ENCODE data around the gene FAM53C. TPM values are rescaled to one million over a fixed set of nuclear protein-coding genes. Genes with fewer than 3 reads are reported as not detected.

FAM53C gene
- 28.0 and 60.0 TPM in 2 replicates for total RNA-seq (ENCODE audit: low replicate concordance)

DNA sequence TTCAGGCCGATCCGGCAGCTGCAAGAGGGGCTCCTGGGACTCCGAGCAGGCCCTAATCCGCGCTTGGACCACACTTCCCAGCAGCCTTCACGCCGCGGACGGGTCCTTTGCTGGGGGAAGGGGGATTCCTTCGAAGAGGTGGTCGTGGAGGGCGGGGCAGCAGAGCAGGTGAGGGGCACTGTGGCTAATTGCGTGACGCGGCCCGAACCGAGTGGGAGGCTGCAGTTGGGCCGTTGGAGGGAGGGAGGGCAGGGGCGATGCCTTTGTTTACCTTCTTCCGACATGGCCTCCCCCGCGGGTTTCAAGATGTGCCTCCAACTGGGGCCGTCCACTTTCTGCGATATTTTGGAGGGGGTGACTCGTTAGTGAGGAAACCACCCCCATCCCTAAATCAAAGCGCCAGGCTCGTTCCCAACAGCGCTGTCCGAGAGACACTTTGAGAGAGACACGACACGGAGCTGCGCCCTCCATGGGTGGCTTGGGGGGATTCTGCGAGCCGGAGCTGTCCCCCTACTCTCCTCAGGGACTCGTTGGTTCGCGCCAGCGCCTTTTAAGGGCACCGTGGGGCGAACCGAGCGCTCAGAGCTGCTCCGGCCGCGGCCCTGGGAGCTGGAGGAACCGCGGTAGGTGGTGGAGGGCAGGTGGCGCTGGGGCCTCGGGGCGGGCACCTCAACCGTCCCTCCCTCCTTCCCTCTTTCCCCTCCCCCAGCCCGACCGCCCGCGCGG is at the start of gene FAM53C:
Gene FAM53C (plus strand): TSS at position 582 of the 726 bp plus-strand sequence. CDS start 3,070 bp downstream, outside the sequence.

DNA sequence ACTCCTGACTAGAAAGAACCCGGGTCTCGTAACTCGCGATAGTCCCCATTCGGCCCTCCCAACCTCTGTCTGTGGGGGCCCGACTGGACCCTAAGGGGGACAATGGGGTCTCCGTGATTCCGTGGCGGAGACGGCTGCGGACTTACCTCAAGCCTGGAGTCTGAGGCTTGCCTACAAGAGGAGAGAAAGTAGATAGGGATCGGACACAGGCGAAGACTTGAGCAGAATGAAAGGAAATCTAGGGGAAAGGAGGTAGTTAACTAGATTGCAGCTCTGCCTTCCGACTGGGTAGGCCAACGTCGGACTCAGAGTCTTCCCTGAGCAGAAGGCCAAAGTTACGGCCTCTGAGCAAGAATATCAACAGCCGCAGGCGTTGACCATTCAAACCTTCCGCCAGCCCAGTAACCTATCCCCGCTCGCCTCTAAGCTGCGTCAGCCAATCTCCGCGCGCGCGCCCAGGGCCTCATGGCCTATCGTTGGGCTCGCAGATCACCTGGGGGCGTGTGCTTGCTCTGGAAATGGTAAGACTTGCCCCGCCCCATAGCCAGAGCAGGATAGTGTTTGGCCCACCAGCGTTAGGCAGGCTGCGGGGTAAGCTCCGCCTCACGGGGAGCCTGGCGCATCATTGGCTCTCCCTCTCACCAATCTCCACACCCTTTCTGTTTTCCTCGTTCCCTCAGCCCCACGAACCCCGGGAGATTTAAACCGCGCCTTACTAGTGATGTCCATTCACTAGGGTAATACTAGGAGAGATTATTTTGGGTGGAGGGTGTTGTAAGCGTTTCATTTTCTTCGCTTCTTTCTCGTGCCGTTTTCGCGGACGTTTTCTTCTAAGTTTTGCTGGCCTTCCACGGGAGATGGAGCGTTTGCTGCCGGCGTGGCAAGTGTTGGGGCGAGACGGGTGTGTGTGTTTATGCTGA is 6.4 kb upstream of the FAM53C start, which contains the start of gene CDC25C:
Gene CDC25C (minus strand): TSS at position 356 of the 920 bp plus-strand sequence. CDS start 624 bp downstream, outside the sequence.

DNA sequence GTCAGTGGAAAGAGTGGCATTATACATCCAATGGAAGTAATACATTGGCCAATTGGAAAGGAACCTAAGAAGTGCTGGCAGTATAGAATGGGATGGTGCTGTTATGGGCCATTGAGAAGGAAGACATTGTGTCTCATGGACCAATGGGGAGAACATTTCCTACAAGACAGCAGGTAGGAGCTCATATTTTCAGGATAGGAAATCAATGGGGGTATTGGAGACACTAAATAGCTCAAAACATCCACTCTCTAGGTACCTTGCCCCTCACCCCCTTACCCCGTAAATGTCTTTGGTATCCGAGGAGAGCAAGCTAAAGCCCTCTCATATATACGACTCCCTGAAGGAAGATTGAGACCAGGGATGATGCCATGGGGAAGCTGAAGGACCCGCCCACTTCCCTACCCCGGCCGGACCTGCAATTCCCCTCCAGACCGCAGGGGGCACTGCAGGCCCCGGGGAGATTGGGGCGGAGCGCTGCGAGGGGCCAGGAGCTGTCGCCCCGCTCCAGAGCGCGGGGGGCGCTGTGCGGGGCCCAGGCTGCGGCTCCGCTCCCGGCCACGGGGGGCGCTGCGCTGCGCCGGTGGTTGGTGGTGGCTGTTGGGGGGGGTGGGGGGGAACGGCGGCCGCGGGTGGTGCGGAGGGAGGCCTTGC is 14.1 kb downstream of the FAM53C start, which contains the start of gene KDM3B:
Gene KDM3B (plus strand): TSS at position 615 of the 651 bp plus-strand sequence. CDS start 111 bp downstream, outside the sequence.

Other genes starting within 250 kb of the FAM53C start
- 0.60 and 2.1 TPM in 2 replicates for gene NME5, start 198.8 kb upstream of the FAM53C start, total RNA-seq (ENCODE audit: low replicate concordance)
- 23.1 and 55.2 TPM in 2 replicates for gene BRD8, start 159.6 kb upstream of the FAM53C start, total RNA-seq (ENCODE audit: low replicate concordance)
- 1.5 and 17.1 TPM in 2 replicates for gene KIF20A, start 159.2 kb upstream of the FAM53C start, total RNA-seq (ENCODE audit: low replicate concordance)
- 13.0 and 19.2 TPM in 2 replicates for gene CDC23, start 124.9 kb upstream of the FAM53C start, total RNA-seq (ENCODE audit: low replicate concordance)
- under 0.01 TPM in 1 of 2 replicates, not detected in the other for gene GFRA3, start 63.6 kb upstream of the FAM53C start, total RNA-seq (ENCODE audit: low replicate concordance)
- 2.3 TPM in 1 of 2 replicates, not detected in the other for gene CDC25C, start 6.5 kb upstream of the FAM53C start, total RNA-seq (ENCODE audit: low replicate concordance)
- 25.7 and 26.9 TPM in 2 replicates for gene KDM3B, start 14.4 kb downstream of the FAM53C start, total RNA-seq (ENCODE audit: low replicate concordance)
- 13.6 and 18.3 TPM in 2 replicates for gene REEP2, start 100.8 kb downstream of the FAM53C start, total RNA-seq (ENCODE audit: low replicate concordance)
- gene EGR1, start 127.2 kb downstream of the FAM53C start, total RNA-seq (ENCODE audit: low replicate concordance), result 0.94 and 2.2 TPM in 2 replicates
- gene ETF1, start 205.0 kb downstream of the FAM53C start, total RNA-seq (ENCODE audit: low replicate concordance), result 51.6 and 106 TPM in 2 replicates
- 173 and 212 TPM in 2 replicates for gene HSPA9, start 237.1 kb downstream of the FAM53C start, total RNA-seq (ENCODE audit: low replicate concordance)